AG04450 (cell line): ENCODE measurements around the gene PRR7. TPM values are rescaled to one million over a fixed set of nuclear protein-coding genes. Genes with fewer than 3 reads are reported as not detected.

Experiments
- CTCF ChIA-PET: fragments of 300-600, 350-600 bp; formaldehyde crosslinking; extraction: SDS; loops from one replicate; lab custom pipeline; 2022; ENCODE audit warnings: antibody characterized with exemption, inconsistent platforms; lab: Charles Lee
- POLR2A ChIA-PET: fragments of 350-600 bp; formaldehyde crosslinking; extraction: SDS; loops from one replicate; lab custom pipeline; 2021; ENCODE audit warnings: antibody characterized with exemption, inconsistent platforms; lab: Yijun Ruan, JAX
- DNase-seq: peaks from one replicate; pipeline ENCODE4 v3.0.0-alpha.2; 2011; ENCODE audit warnings: low read depth, low spot score
- H3K27ac ChIP-seq: one replicate; pipeline ENCODE4 v1.5.1; 2012; ENCODE audit warnings: low read depth, low read length, control low read depth
- H3K27me3 ChIP-seq: one replicate; pipeline ENCODE4 v1.6.0; 2012; ENCODE audit warnings: low read length; ENCODE audit not compliant: control insufficient read depth, insufficient read depth
- H3K4me3 ChIP-seq: 2 replicates; pipeline ENCODE4 v1.5.1; 2011; ENCODE audit warnings: mild to moderate bottlenecking, low read depth, low read length, control low read depth
- H3K9me3 ChIP-seq: 2 replicates; pipeline ENCODE4 v1.5.1; 2012; ENCODE audit warnings: low read length; ENCODE audit not compliant: control insufficient read depth, insufficient read depth
- polyA plus RNA-seq: library from polyadenylated mRNA; depleted of rRNA; stranded (reverse); fragments of >200 nt; gene quantifications from 2 replicates; pipeline ENCODE4 v1.2.3, GENCODE V29; 2011
- TF ChIP-seq, protein P1 (sequence below): IDR thresholded peaks from 2 replicates; pipeline ENCODE4 v1.5.1; 2011; ENCODE audit warnings: low read depth, low read length, control low read depth, inconsistent platforms

The PRR7 gene
- polyA plus RNA-seq, 1 experiment: 1.0 TPM

- Histone ChIP-seq H3K9me3 (no peaks in the 10 kb centered on the region; the same call in 1 of the 2 replicates), H3K27ac (peak overlapping the region; percentile 68), H3K27me3 (no peaks in the 10 kb centered on the region), H3K4me3 (peak overlapping the region; percentile 92)
- TF ChIP-seq, protein P1, sequence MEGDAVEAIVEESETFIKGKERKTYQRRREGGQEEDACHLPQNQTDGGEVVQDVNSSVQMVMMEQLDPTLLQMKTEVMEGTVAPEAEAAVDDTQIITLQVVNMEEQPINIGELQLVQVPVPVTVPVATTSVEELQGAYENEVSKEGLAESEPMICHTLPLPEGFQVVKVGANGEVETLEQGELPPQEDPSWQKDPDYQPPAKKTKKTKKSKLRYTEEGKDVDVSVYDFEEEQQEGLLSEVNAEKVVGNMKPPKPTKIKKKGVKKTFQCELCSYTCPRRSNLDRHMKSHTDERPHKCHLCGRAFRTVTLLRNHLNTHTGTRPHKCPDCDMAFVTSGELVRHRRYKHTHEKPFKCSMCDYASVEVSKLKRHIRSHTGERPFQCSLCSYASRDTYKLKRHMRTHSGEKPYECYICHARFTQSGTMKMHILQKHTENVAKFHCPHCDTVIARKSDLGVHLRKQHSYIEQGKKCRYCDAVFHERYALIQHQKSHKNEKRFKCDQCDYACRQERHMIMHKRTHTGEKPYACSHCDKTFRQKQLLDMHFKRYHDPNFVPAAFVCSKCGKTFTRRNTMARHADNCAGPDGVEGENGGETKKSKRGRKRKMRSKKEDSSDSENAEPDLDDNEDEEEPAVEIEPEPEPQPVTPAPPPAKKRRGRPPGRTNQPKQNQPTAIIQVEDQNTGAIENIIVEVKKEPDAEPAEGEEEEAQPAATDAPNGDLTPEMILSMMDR: no peak
- POLR2A ChIA-PET: interaction anchor here (0.9 to 13.1 kb wide), 7 partner anchors 7 to 25 kb away, joined by 3 to 230 read pairs (median 9); partner anchors contain the start of gene PDLIM7
- CTCF ChIA-PET: interaction anchor here (1.8 to 3.0 kb wide), 5 partner anchors 15 to 83 kb away, joined by 4 to 12 read pairs (median 9); no protein-coding TSS in a partner anchor
- no peak for DNase-seq
Measured at GRCh38 chr5:177472460-177473442, 26.1 kb downstream of the PRR7 start.

- POLR2A ChIA-PET: interaction anchor here (13.1 kb wide), 1 partner anchor 19 kb away, joined by 230 read pairs; the partner anchor contains the start of gene PDLIM7
- TF ChIP-seq, protein P1: no peak
- CTCF ChIA-PET: interaction anchor here (0.9 to 3.0 kb wide), 3 partner anchors 16 to 28 kb away, joined by 3 to 11 read pairs (median 4); no protein-coding TSS in a partner anchor
- DNase-seq: no peak
- Histone ChIP-seq H3K9me3 (no peaks in the 10 kb centered on the region; the same call in 1 of the 2 replicates), H3K27ac (peak within 1 kb of the TSS; percentile 68), H3K4me3 (peak within 1 kb of the TSS; percentile 92), H3K27me3 (no peaks in the 10 kb centered on the region)
Measured at GRCh38 chr5:177473443-177474001, 26.9 kb downstream of the PRR7 start, which contains the start of gene DBN1. Gene DBN1 (minus strand): TSS chr5:177473634. CDS start chr5:177473521, 113 bp downstream.

DNA sequence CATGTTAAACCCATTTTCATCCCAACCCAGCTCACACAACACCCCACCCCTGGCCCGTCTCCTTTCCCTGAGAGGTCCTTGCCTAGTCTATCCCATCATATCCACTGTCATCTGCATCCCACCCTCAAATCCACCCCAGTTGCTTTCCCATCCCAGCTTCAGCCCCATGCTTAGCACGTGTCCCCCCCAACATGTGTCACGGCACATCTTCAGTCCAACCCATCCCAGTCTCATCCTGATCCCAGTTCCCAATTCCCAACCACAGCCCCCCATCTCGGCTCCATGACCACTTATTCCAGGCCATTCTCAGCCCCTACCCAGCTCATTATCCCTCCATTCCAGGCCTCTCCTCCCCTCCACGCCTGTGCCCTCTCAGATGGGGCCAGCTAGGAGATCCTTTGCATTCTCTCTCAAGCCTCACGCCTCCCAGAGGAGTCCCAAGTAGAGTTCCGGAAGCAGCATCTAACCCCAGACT, 27.4 kb downstream of the PRR7 start:
- POLR2A ChIA-PET: interaction anchor here (1.3 to 13.1 kb wide), 2 partner anchors 14 to 18 kb away, joined by 3 to 230 read pairs; partner anchors contain the start of gene PDLIM7
- peak overlapping the region; percentile 34; the same call in 1 of the 2 replicates for H3K4me3 ChIP-seq
- DNase-seq: no peak
- TF ChIP-seq, protein P1: no peak
- no peaks in the 10 kb centered on the region for H3K27me3 ChIP-seq
- H3K9me3 ChIP-seq: no peaks in the 10 kb centered on the region; the same call in 1 of the 2 replicates
- CTCF ChIA-PET: interaction anchor here (0.9 to 3.0 kb wide), 3 partner anchors 17 to 27 kb away, joined by 3 to 11 read pairs (median 4); no protein-coding TSS in a partner anchor
- no peak overlapping the region for H3K27ac ChIP-seq

GRCh38 chr5:177474846-177475562, 28.4 kb downstream of the PRR7 start:
- H3K27me3 ChIP-seq: no peaks in the 10 kb centered on the region
- peak overlapping the region; percentile 31 for H3K27ac ChIP-seq
- POLR2A ChIA-PET: interaction anchor here (0.5 to 13.1 kb wide), 3 partner anchors 15 to 24 kb away, joined by 3 to 230 read pairs (median 7); partner anchors contain the start of gene PDLIM7
- TF ChIP-seq, protein P1: no peak
- CTCF ChIA-PET: interaction anchor here (3.0 kb wide), 1 partner anchor 18 kb away, joined by 11 read pairs; no protein-coding TSS in a partner anchor
- no peak for DNase-seq
- no peaks in the 10 kb centered on the region; the same call in 1 of the 2 replicates for H3K9me3 ChIP-seq
- no peak overlapping the region for H3K4me3 ChIP-seq
